Kasumi-1 (cell line): ENCODE measurements around the gene SMG7.
"Not testable (repeated sequence)": the region's sequence is repeated elsewhere in the genome, so short reads cannot be mapped to it uniquely, and the experiment has no call there.

Experiments used
- DNase-seq, 2 experiments: peaks; one replicate each; lab custom pipeline; 2025; lab: John Stamatoyannopoulos, UW

Gene SMG7

GRCh38 chr1:183472488-183473216, at the start of gene SMG7:
Gene SMG7, plus strand, starts transcription at chr1:183472499. Its CDS starts 122 bp downstream, at chr1:183472621.
- peak in 1 of 2 experiments; percentile 54 for DNase-seq

- DNase-seq, result no peak
Observed at GRCh38 chr1:183423541-183423940, 48.8 kb upstream of the SMG7 start.

- DNase-seq, result no peak
Observed at GRCh38 chr1:183424691-183425090, 47.6 kb upstream of the SMG7 start.

GRCh38 chr1:183427591-183427990, 44.7 kb upstream of the SMG7 start:
- not testable (repeated sequence) for DNase-seq

- DNase-seq, result no peak
Observed at GRCh38 chr1:183431840-183432547, 40.3 kb upstream of the SMG7 start.

- no peak for DNase-seq
Observed at GRCh38 chr1:183432548-183432875, 39.8 kb upstream of the SMG7 start.

- DNase-seq, result no peak
Observed at GRCh38 chr1:183433703-183434102, 38.6 kb upstream of the SMG7 start.

GRCh38 chr1:183435497-183435896, 36.8 kb upstream of the SMG7 start:
- no peak for DNase-seq

- no peak for DNase-seq
Observed at GRCh38 chr1:183438060-183438459, 34.2 kb upstream of the SMG7 start.

- DNase-seq, result no peak
Observed at GRCh38 chr1:183443011-183443410, 29.3 kb upstream of the SMG7 start.

- DNase-seq, result no peak
Observed at GRCh38 chr1:183443466-183443865, 28.8 kb upstream of the SMG7 start.

- no peak for DNase-seq
Observed at GRCh38 chr1:183444243-183444642, 28.1 kb upstream of the SMG7 start.

- no peak for DNase-seq
Observed at GRCh38 chr1:183449223-183449770, 23.0 kb upstream of the SMG7 start.

GRCh38 chr1:183450093-183450492, 22.2 kb upstream of the SMG7 start:
- no peak for DNase-seq

GRCh38 chr1:183454377-183454776, 17.9 kb upstream of the SMG7 start:
- DNase-seq, result no peak

- DNase-seq, result no peak
Observed at GRCh38 chr1:183456826-183457225, 15.5 kb upstream of the SMG7 start.

GRCh38 chr1:183457449-183457848, 14.8 kb upstream of the SMG7 start:
- DNase-seq, result no peak

GRCh38 chr1:183460596-183460995, 11.7 kb upstream of the SMG7 start:
- DNase-seq, result no peak

GRCh38 chr1:183461350-183461749, 10.9 kb upstream of the SMG7 start:
- DNase-seq, result peak; percentile 51 to 53

GRCh38 chr1:183463566-183463965, 8.7 kb upstream of the SMG7 start:
- DNase-seq, result no peak

- DNase-seq, result no peak
Observed at GRCh38 chr1:183466781-183467180, 5.5 kb upstream of the SMG7 start.

- no peak for DNase-seq
Observed at GRCh38 chr1:183467687-183468086, 4.6 kb upstream of the SMG7 start.
